Stomach (tissue), 9 donors: ENCODE data around the gene SND1. TPM values are rescaled to one million over a fixed set of nuclear protein-coding genes. Genes with fewer than 3 reads are reported as not detected.

Experiments
- DNase-seq, 2 donors: peaks; one replicate each; pipeline versions ENCODE4 v3.0.0 to v3.0.0-alpha.2; 2013 to 2019
- H3K27ac ChIP-seq, 5 donors: fragments of 200-600 bp in 4 of 5; sonication (generic) in 4 of 5; one replicate each; pipeline ENCODE4 v1.5.1; 2013 to 2019; ENCODE audit warnings: mild to moderate bottlenecking in 1 of 5, moderate library complexity in 1 of 5
- H3K27me3 ChIP-seq, 3 donors: fragments of 200-600 bp; sonication (generic); one replicate each; pipeline ENCODE4 v1.5.1; 2017 to 2019; ENCODE audit warnings: mixed run types in 1 of 3
- H3K36me3 ChIP-seq, 4 donors: fragments of 200-600 bp; sonication (generic); 1 replicate in 3 of 4; 2 replicates in 1 of 4; pipeline ENCODE4 v1.5.1; 2016 to 2019
- H3K4me1 ChIP-seq, 4 donors: fragments of 200-600 bp; sonication (generic); one replicate each; pipeline ENCODE4 v1.5.1; 2016 to 2019
- H3K4me3 ChIP-seq, 4 donors: fragments of 200-600 bp; sonication (generic) in 3 of 4; one replicate each; pipeline ENCODE4 v1.5.1; 2016 to 2019; ENCODE audit warnings: mild to moderate bottlenecking in 1 of 4
- H3K9me3 ChIP-seq, 4 donors: fragments of 200-600 bp; sonication (generic); one replicate each; pipeline ENCODE4 v1.5.1; 2016 to 2019
- EP300 ChIP-seq: sonication (generic); formaldehyde crosslinking; IDR thresholded peaks from one replicate; pipeline ENCODE4 v1.6.1; 2017; ENCODE audit warnings: antibody characterized with exemption
- POLR2A ChIP-seq, 4 donors: fragments of 450-650 bp; IDR thresholded peaks; one replicate each; pipeline ENCODE4 v1.6.1; 2016; ENCODE audit warnings: antibody characterized with exemption in 4 of 4, control low read depth in 2 of 4, mild to moderate bottlenecking in 1 of 4, moderate library complexity in 1 of 4
- POLR2AphosphoS5 ChIP-seq, 3 donors: sonication (generic); formaldehyde crosslinking; IDR thresholded peaks; one replicate each; pipeline ENCODE4 v1.6.1; 2016; ENCODE audit warnings: antibody characterized with exemption in 3 of 3
- WGBS, 5 donors: extraction: QIAGEN DNeasy Blood & Tissue Kit in 3 of 5; methylation state at CpG; one replicate each; pipeline versions ENCODE4 v1.1.5 to v1.1.7; 2013 to 2018; 5-methylcytosine and 5-hydroxymethylcytosine counted together
- intact Hi-C: fragments of 100-400 bp; cut with DNase I; formaldehyde crosslinking; loops from one replicate; pipeline ENCODE4 v1.15.1; 2023; ENCODE audit warnings: low total_unique reads
- polyA plus RNA-seq, 3 donors: library from polyadenylated mRNA; stranded (reverse); fragments of 200-250 nt; gene quantifications; one replicate each; pipeline ENCODE4 v1.2.3, GENCODE V29; 2013
- total RNA-seq, 5 donors: library from RNA; depleted of rRNA; stranded (reverse); fragments of >200 nt; gene quantifications; one replicate each; pipeline versions ENCODE4 v1.1.0 to v1.2.3, GENCODE V29; 2014 to 2016
- TF ChIP-seq, protein P1 (sequence below), 7 experiments: fragments of 450-650 bp in 4 of 7; fragments of 200-600 bp in 3 of 7; sonication (generic) in 3 of 7; IDR thresholded peaks; one replicate each; pipeline ENCODE4 v1.5.1; 2016 to 2019; ENCODE audit warnings: antibody characterized with exemption in 7 of 7, control low read depth in 2 of 7, mild to moderate bottlenecking in 1 of 7
- donor health status: healthy with polysubstance abuse.
- donor health status: Bipolar disorder and iron deficiency.
- donor health status: healthy.

SND1 gene
- total and polyA plus RNA-seq, 8 donors, result 63.3 to 799 (median 126) TPM

DNA sequence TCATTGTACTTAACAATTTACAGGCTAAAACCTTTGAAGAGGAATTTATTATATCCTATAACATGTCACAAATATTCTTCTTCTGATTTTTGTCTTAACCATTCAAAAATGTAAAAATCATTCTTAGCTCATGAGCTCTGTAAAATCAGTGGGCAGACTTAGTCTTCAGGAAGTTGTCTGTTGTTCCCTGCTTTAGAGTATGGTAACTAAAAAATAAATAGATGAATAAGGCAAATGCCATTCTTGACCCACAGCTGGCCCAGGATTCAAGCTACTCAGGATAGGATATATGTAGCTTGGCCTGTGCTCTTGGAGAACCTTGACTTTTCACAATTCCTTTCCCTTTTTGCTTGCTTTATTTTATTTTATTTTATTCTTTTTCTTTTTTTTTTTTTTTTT, 327.7 kb downstream of the SND1 start:
- Histone ChIP-seq H3K27me3 (no peaks in the 10 kb centered on the region), H3K9me3 (peaks cover 0 to 15% (median 5%) of the 10 kb centered on the region in 4 donors), H3K4me3 (no peak overlapping the region), H3K27ac (peak overlapping the region in 2 of 5 donors; percentile 10 to 17), H3K36me3 (peaks cover 0 to 20% (median 13%) of the 10 kb centered on the region in 4 donors), H3K4me1 (peaks cover 11 to 35% (median 18%) of the 10 kb centered on the region in 4 donors)
- intact Hi-C loops, result no loop called here
- TF ChIP-seq EP300, result no peak
- TF ChIP-seq POLR2AphosphoS5 (IDR thresholded peaks at IDR 0.05), result no peak
- TF ChIP-seq, protein P1, sequence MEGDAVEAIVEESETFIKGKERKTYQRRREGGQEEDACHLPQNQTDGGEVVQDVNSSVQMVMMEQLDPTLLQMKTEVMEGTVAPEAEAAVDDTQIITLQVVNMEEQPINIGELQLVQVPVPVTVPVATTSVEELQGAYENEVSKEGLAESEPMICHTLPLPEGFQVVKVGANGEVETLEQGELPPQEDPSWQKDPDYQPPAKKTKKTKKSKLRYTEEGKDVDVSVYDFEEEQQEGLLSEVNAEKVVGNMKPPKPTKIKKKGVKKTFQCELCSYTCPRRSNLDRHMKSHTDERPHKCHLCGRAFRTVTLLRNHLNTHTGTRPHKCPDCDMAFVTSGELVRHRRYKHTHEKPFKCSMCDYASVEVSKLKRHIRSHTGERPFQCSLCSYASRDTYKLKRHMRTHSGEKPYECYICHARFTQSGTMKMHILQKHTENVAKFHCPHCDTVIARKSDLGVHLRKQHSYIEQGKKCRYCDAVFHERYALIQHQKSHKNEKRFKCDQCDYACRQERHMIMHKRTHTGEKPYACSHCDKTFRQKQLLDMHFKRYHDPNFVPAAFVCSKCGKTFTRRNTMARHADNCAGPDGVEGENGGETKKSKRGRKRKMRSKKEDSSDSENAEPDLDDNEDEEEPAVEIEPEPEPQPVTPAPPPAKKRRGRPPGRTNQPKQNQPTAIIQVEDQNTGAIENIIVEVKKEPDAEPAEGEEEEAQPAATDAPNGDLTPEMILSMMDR (IDR thresholded peaks at IDR 0.05), result no peak
- no peak for TF ChIP-seq POLR2A (IDR thresholded peaks at IDR 0.05)
- DNase-seq, result no peak

- no peaks in the 10 kb centered on the region for H3K27me3 ChIP-seq
- peaks cover 0 to 15% (median 5%) of the 10 kb centered on the region in 4 donors for H3K9me3 ChIP-seq
- no peak overlapping the region for H3K4me3 ChIP-seq
- TF ChIP-seq, protein P1 (IDR thresholded peaks at IDR 0.05), result no peak
- TF ChIP-seq POLR2AphosphoS5 (IDR thresholded peaks at IDR 0.05) (no peak), EP300 (no peak), POLR2A (IDR thresholded peaks at IDR 0.05) (no peak)
- DNase-seq, result no peak
- intact Hi-C loops, result no loop called here
- peaks cover 0 to 20% (median 13%) of the 10 kb centered on the region in 4 donors for H3K36me3 ChIP-seq
- peaks cover 10 to 39% (median 22%) of the 10 kb centered on the region in 4 donors for H3K4me1 ChIP-seq
- peak overlapping the region in 1 of 5 donors; percentile 38 for H3K27ac ChIP-seq
- WGBS, 5 donors, result 73 to 97% (median 82%) methylated on average over 1 of the region's 1 CpG
These were observed 328.9 kb downstream of the SND1 start for GRCh38 chr7:127980901-127981300.

DNA sequence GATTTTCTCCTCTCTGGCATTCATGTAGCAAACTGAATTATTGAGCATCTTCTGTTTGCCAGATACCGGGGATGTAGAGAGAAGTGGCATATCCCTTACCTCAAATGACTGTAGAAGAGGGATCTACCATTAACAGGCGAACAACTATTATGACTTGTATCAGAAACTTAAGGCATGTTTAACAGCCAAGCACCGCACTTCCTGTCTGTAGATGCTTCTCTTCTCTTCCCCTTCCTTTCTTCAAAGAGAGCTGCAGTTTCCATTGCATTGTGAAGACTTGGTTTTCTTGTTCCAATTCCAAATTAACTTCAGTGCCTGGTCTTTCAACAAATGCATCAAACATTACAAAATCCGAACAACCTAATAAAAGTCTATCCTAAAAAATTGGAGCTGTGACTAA, 330.0 kb downstream of the SND1 start:
- Histone ChIP-seq H3K27ac (no peak overlapping the region), H3K4me1 (peaks cover 9 to 46% (median 20%) of the 10 kb centered on the region in 4 donors), H3K36me3 (peaks cover 0 to 15% (median 8%) of the 10 kb centered on the region in 4 donors), H3K4me3 (no peak overlapping the region), H3K27me3 (no peaks in the 10 kb centered on the region), H3K9me3 (peaks cover 0 to 15% (median 5%) of the 10 kb centered on the region in 4 donors)
- WGBS, 5 donors, result 94 to 98% (median 98%) methylated on average over 4 of the region's 4 CpGs
- intact Hi-C loops, result no loop called here
- no peak for DNase-seq
- TF ChIP-seq EP300 (no peak), POLR2AphosphoS5 (IDR thresholded peaks at IDR 0.05) (no peak), POLR2A (IDR thresholded peaks at IDR 0.05) (no peak)
- TF ChIP-seq, protein P1 (IDR thresholded peaks at IDR 0.05), result no peak

DNA sequence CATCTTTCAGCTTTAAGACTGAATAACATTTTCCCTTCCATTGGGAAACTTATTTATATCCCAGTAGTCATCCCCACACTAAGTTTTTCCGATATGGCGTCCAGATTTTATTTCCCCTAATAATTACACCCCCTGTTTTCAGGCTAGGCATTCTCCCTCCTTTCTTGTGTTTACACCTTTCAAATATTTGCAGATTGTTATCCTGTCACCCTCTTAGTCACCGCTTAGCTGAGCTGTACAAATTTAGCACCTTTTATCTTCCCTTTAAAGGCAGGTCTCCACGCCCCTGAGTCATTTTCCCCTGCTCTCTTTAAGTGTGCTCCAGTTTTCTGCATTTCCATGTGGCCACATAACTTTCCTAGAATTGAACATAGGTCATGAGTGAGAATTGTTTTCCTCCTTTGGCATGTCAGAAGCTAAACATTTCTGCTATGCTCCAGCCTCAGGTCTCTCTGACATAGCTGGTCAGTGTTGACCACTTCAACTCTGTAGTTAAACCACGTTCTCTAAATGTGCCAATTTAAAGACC, 331.9 kb downstream of the SND1 start:
- intact Hi-C loops, result no loop called here
- DNase-seq, result peak in 1 of 2 donors; percentile 37
- Histone ChIP-seq H3K27ac (peak overlapping the region in 3 of 5 donors; percentile 5 to 46 (median 33)), H3K4me1 (peaks cover 12 to 64% (median 27%) of the 10 kb centered on the region in 4 donors), H3K27me3 (no peaks in the 10 kb centered on the region), H3K36me3 (peaks cover 0 to 4% (median under 1%) of the 10 kb centered on the region in 4 donors), H3K9me3 (peaks cover 0 to 6% (median 3%) of the 10 kb centered on the region in 4 donors), H3K4me3 (no peak overlapping the region)
- 29 to 60% (median 47%) methylated on average over 5 of the region's 5 CpGs for WGBS, 5 donors
- TF ChIP-seq, protein P1 (IDR thresholded peaks at IDR 0.05), result no peak
- no peak for TF ChIP-seq EP300
- TF ChIP-seq POLR2A (IDR thresholded peaks at IDR 0.05), result no peak
- peak in 1 of 3 donors; percentile 49 for TF ChIP-seq POLR2AphosphoS5 (IDR thresholded peaks at IDR 0.05)
